AG04449 (cell line): ENCODE results near the gene COPS8.

Source experiments
- CTCF ChIA-PET: fragments of 350-600 bp; formaldehyde crosslinking; extraction: SDS; loops from one replicate; lab custom pipeline; 2021; ENCODE audit warnings: antibody characterized with exemption; lab: Yijun Ruan, JAX
- POLR2A ChIA-PET: fragments of 400-600, 350-600 bp; formaldehyde crosslinking; extraction: SDS; loops from one replicate; lab custom pipeline; 2020; ENCODE audit warnings: antibody characterized with exemption, inconsistent platforms; lab: Yijun Ruan, JAX
- DNase-seq: peaks from one replicate; pipeline ENCODE4 v3.0.0-alpha.2; 2010; ENCODE audit warnings: low read depth, low spot score
- H3K4me3 ChIP-seq: 2 replicates; pipeline ENCODE4 v1.5.1; 2011; ENCODE audit warnings: low read depth, mild to moderate bottlenecking, control low read depth, low read length
- TF ChIP-seq, protein P1 (sequence below): IDR thresholded peaks from one replicate; pipeline ENCODE4 v1.5.1; 2011; ENCODE audit warnings: mild to moderate bottlenecking, moderate library complexity, low read length, control low read depth, inconsistent platforms; ENCODE audit not compliant: insufficient read depth; ENCODE audit errors: missing control alignments

Gene COPS8

DNA sequence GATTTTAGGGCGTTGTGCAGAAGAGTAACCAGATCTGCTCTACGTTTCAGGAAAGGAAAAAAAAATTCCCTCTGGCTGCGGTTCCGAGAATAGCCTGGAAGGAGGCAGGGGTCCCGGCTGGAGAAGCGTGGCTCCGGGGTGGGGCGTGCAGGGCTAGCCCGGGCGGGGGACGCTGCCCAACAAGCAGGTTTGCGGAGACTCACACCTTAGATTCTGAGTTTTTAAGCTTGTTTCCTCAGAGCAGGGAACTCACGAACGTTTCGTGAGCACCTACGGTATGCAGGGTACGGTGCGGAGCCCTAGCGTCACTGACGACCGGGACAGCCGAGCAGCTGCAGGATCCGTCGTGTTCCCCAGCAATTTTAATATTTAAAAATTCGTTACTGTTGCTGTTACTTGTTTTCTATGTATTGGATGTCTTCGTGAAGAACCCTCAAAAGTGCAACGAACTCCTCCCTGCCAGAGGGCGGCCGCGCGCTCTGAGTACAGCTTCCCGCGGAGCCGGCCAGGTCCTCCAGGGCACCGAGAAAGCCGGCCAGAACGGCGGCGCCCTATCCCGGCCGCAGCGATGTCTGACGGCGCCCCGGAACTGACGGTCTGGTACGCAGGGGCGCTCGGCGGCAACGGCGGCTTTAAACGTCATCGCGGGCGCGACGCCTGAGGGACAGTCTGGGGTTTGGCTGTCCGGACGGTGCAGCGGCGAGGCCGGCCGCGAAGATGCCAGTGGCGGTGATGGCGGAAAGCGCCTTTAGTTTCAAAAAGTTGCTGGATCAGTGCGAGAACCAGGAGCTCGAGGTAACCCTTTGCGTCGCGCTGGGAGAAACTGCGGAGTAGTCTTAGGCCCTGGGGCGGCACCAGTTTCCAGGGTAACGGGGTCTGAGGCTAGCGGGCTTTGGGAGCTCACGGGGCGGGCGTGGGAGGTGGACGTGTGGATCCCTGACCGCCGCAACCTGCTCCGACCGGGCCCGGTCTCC, at the start of gene COPS8:
COPS8 (plus strand) TSS at position 642 of the 974 bp plus-strand sequence; CDS start at position 718, 76 bp downstream.
- DNase-seq: no peak
- ChIA-PET POLR2A (interaction anchor here (0.9 to 1.2 kb wide), 5 partner anchors 11 to 494 kb away, joined by 3 to 6 read pairs (median 4); partner anchors contain the start of gene COL6A3), CTCF (interaction anchor here (0.7 to 4.0 kb wide), 16 partner anchors 10 to 907 kb away, joined by 3 to 44 read pairs (median 4); no protein-coding TSS in a partner anchor)
- TF ChIP-seq, protein P1, sequence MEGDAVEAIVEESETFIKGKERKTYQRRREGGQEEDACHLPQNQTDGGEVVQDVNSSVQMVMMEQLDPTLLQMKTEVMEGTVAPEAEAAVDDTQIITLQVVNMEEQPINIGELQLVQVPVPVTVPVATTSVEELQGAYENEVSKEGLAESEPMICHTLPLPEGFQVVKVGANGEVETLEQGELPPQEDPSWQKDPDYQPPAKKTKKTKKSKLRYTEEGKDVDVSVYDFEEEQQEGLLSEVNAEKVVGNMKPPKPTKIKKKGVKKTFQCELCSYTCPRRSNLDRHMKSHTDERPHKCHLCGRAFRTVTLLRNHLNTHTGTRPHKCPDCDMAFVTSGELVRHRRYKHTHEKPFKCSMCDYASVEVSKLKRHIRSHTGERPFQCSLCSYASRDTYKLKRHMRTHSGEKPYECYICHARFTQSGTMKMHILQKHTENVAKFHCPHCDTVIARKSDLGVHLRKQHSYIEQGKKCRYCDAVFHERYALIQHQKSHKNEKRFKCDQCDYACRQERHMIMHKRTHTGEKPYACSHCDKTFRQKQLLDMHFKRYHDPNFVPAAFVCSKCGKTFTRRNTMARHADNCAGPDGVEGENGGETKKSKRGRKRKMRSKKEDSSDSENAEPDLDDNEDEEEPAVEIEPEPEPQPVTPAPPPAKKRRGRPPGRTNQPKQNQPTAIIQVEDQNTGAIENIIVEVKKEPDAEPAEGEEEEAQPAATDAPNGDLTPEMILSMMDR: peak; percentile 25
- peak within 1 kb of the TSS; percentile 83 for H3K4me3 ChIP-seq

DNA sequence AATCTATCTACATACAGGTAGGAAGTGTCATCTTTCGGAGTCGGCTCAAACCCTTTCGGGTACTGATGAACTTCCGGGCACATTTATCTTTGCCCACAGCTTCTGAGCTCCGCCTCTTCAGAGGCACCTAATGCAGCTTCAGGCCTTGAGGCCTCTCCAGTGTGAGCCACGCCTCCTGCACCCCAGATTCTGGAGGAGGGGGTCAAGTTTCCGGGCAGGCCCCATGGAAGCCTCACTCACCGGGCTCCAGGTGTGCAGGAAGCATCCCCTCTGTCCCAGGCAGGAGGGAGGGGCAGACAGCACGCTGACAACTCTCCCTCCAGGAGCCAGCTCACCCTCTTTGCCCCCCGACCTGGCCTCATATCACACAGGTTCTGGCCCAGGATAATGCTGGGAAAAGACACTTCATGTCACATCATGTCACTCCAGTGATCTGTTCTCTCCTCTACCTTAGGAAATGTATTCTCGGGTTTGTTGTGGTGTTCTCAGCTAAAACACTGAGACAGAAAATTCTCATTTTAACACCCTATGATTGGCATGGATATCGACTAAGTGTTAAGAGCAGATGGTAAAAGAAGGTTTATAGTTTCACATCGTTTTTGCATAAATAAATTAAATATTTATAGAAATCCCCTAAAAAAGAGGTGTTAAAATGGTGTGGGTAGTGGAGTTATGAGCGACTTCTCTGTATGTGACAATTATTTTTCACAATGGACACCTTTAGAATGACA, 46.2 kb upstream of the COPS8 start:
- POLR2A ChIA-PET: no interaction called here
- TF ChIP-seq, protein P1: no peak
- CTCF ChIA-PET: interaction anchor here (1.4 to 2.5 kb wide), 2 partner anchors 12 to 15 kb away, joined by 3 to 11 read pairs; no protein-coding TSS in a partner anchor
- no peak overlapping the region for H3K4me3 ChIP-seq
- no peak for DNase-seq

DNA sequence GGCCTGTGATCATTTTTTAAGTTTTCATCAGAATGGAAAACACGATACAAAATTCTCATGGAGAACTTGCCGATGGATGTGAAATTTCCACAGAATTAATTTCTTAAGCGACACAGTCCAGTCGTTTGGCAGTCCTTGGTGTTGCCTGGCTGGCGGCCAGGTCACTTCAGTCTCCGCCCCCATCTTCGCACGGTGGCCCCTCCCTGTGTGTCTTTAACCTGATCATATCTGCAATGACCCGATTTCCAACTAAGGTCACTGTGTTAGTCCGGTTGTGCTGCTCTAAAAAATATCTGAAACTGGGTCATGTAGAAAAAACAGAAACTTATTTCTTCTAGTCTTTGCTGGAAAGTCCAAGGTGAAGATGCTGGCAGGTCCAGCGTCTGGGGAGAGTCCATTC, 44.5 kb upstream of the COPS8 start:
- DNase-seq: no peak
- H3K4me3 ChIP-seq: no peak overlapping the region
- CTCF ChIA-PET: no interaction called here
- TF ChIP-seq, protein P1: no peak
- POLR2A ChIA-PET: no interaction called here

DNA sequence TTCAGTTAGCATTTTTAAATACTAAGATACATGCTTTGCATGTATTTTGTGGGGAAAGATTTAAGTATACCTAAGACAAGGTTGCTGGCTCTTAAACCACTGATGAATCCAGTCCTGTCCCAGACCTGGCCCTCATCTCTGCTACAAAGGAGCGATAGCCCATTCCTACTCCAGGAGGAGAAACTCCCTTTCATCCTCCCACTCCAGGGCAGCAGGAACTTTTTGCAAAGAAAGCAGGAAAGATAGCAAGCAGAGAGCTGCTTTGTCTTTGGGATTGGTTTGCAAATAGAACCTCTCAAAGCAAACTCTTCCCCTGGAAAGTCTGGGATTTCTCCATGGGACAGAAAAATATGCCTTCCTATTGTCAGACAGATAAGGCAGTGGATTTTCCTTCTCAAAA, 43.6 kb upstream of the COPS8 start:
- DNase-seq: no peak
- CTCF ChIA-PET: no interaction called here
- POLR2A ChIA-PET: no interaction called here
- no peak overlapping the region for H3K4me3 ChIP-seq
- TF ChIP-seq, protein P1: no peak

DNA sequence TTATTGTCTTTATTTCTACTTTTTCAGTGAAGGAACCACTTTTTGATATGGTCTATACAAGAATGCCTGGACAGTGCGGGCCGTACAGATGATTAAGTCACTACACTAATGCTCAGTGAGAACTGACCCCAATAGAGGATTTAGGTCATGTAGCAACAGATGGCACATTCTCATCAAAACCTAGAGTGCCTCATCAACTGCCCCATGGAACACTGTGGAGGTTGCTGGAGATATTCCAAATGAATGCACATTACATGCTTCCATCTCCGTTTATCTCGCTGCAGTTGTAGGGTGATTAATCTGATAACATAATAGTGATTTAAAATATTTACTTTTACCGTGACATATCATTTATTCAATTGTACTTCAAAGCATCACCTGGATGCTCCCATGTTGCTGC, 41.8 kb upstream of the COPS8 start:
- TF ChIP-seq, protein P1: no peak
- ChIA-PET POLR2A (no interaction called here), CTCF (interaction anchor here (0.8 kb wide), 1 partner anchor 16 kb away, joined by 4 read pairs; no protein-coding TSS in a partner anchor)
- no peak overlapping the region for H3K4me3 ChIP-seq
- no peak for DNase-seq

DNA sequence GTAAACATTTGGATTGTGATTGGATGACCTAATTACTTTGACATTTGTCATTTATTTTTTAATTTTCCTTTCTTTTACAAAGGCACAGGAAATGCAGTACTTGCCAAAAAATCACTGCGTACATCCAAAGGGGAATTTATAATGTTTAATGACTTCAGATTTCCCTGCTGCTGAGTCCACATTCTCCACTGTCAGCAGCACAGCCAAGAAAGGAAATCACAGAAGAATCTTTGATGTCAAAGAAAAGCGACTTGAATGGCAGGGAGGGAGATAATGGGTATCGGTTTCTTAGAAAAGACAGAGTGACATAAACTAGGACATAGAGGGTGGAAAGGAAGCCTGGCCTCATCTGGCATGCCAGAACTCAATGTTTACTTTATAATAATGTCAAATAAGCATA, 41.4 kb upstream of the COPS8 start:
- TF ChIP-seq, protein P1: no peak
- POLR2A ChIA-PET: no interaction called here
- no peak overlapping the region for H3K4me3 ChIP-seq
- CTCF ChIA-PET: no interaction called here
- no peak for DNase-seq
